HG02623 (cell line): ENCODE measurements around the gene CCZ1B.
"Not testable (repeated sequence)": the region's sequence is repeated elsewhere in the genome, so short reads cannot be mapped to it uniquely, and the experiment has no call there.

Experiments used
- ATAC-seq: cut with Tn5 transposase; IDR thresholded peaks from one replicate; pipeline ENCODE4 v1.9.1; 2021; ENCODE audit warnings: moderate library complexity; ENCODE audit not compliant: unreplicated experiment

The CCZ1B gene

DNA sequence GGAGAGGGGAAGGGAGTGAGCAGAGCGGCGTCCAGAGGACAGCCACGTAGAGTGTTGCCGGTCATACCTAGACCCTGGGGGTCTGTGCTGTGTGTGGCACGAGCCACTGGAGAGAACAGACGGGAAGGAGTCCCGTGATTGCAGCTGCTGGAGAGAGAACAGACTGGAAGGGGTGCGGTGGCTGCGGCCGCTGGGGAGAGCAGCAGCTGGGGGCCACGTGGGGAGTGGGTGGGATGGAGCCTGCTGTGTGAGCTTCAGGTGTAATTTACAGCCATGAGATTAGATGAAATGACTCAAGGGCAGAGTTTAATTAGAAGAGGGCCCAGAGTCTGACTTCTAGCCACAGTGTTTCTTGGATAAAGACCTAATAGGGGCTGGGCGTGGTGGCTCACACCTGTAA is 76.7 kb downstream of the CCZ1B start:
- ATAC-seq, result not testable (repeated sequence)
